NCI-H510A treated with DMSO at 0.1 percent for 48 hours (cell line): ENCODE data around the gene C19orf33.
A peak's percentile ranks its signal among the peaks of the same experiment; 100 is the strongest.

Experiments
- DNase-seq: peaks from one replicate; lab custom pipeline; 2025; lab: John Stamatoyannopoulos, UW

The C19orf33 gene

GRCh38 chr19:38308926-38309614 lies 5.0 kb downstream of the C19orf33 start:
- no peak for DNase-seq

GRCh38 chr19:38309615-38310278 lies 5.7 kb downstream of the C19orf33 start:
- no peak for DNase-seq

GRCh38 chr19:38310279-38310670 lies 6.2 kb downstream of the C19orf33 start:
- DNase-seq = no peak

GRCh38 chr19:38310986-38311385 lies 6.9 kb downstream of the C19orf33 start:
- no peak for DNase-seq

- peak; percentile 96 for DNase-seq
Observed at GRCh38 chr19:38315657-38316476, 11.8 kb downstream of the C19orf33 start, which contains the start of gene YIF1B. YIF1B (minus strand) TSS chr19:38315947; CDS start chr19:38315917, 30 bp downstream.

GRCh38 chr19:38316477-38317067 lies 12.5 kb downstream of the C19orf33 start:
- DNase-seq = no peak

GRCh38 chr19:38317104-38317612 lies 13.1 kb downstream of the C19orf33 start:
- DNase-seq = no peak

- DNase-seq = no peak
Observed at GRCh38 chr19:38318660-38319059, 14.6 kb downstream of the C19orf33 start.

GRCh38 chr19:38319421-38320258 lies 15.6 kb downstream of the C19orf33 start, which contains the start of gene KCNK6:
KCNK6 (plus strand) TSS chr19:38319845; CDS start chr19:38319951, 106 bp downstream.
- DNase-seq = no peak

- no peak for DNase-seq
Observed at GRCh38 chr19:38320969-38321339, 16.9 kb downstream of the C19orf33 start.

GRCh38 chr19:38321646-38322196 lies 17.7 kb downstream of the C19orf33 start:
- DNase-seq = no peak

GRCh38 chr19:38323291-38323690 lies 19.2 kb downstream of the C19orf33 start:
- DNase-seq = no peak

- DNase-seq = no peak
Observed at GRCh38 chr19:38324431-38324830, 20.4 kb downstream of the C19orf33 start.

GRCh38 chr19:38326591-38326990 lies 22.5 kb downstream of the C19orf33 start:
- no peak for DNase-seq

- DNase-seq = no peak
Observed at GRCh38 chr19:38329651-38330050, 25.6 kb downstream of the C19orf33 start.

GRCh38 chr19:38331728-38332127 lies 27.7 kb downstream of the C19orf33 start:
- no peak for DNase-seq

- no peak for DNase-seq
Observed at GRCh38 chr19:38333245-38333644, 29.2 kb downstream of the C19orf33 start.

- DNase-seq = peak; percentile 93
Observed at GRCh38 chr19:38335949-38336637, 32.0 kb downstream of the C19orf33 start.

GRCh38 chr19:38336638-38337359 lies 32.7 kb downstream of the C19orf33 start:
- peak; percentile 93 for DNase-seq

- DNase-seq = no peak
Observed at GRCh38 chr19:38337360-38337653, 33.3 kb downstream of the C19orf33 start.
